CD4-positive, alpha-beta T cell (primary cell): Measurements from ENCODE around the gene IGFBP5. TPM values are rescaled to one million over a fixed set of nuclear protein-coding genes. Genes with fewer than 3 reads are reported as not detected.

Source experiments
- ATAC-seq: fragments of 200-7000 bp; cut with Tn5 transposase; one replicate; pipeline ENCODE4 v1.10.0; 2022; ENCODE audit warnings: mild to moderate bottlenecking; ENCODE audit not compliant: poor library complexity
- CTCF ChIA-PET: fragments of 350-600 bp; sonication (Branson Sonifier 250); formaldehyde crosslinking; loops from one replicate; lab custom pipeline; 2021; ENCODE audit warnings: antibody characterized with exemption, inconsistent platforms; lab: Charles Lee
- POLR2A ChIA-PET: fragments of 350-600 bp; sonication (Branson Sonifier 250); formaldehyde crosslinking; loops from one replicate; lab custom pipeline; 2021; ENCODE audit warnings: antibody characterized with exemption, inconsistent platforms; lab: Charles Lee
- DNase-seq, 14 experiments: peaks; one replicate each; pipeline ENCODE4 v3.0.0-alpha.2; 2013 to 2020; ENCODE audit warnings: mixed read lengths in 2 of 14
- H3K27ac ChIP-seq, 2 donors: one replicate each; pipeline versions ENCODE4 v1.5.1 to v1.7.0; 2013; ENCODE audit warnings: low read length in 2 of 2, low read depth in 1 of 2, mild to moderate bottlenecking in 1 of 2
- H3K27me3 ChIP-seq, 2 experiments: 1 replicate in 1 of 2; 2 replicates in 1 of 2; pipeline versions ENCODE4 v1.6.1 to v1.7.0; 2013; ENCODE audit warnings: low read length in 2 of 2, control low read depth in 1 of 2, mild to moderate bottlenecking in 1 of 2, moderate library complexity in 1 of 2; ENCODE audit not compliant: insufficient read depth in 2 of 2, control insufficient read depth in 1 of 2
- H3K36me3 ChIP-seq: one replicate; pipeline ENCODE4 v1.6.1; 2013; ENCODE audit warnings: low read length, control low read depth; ENCODE audit not compliant: insufficient read depth
- H3K4me1 ChIP-seq: one replicate; pipeline ENCODE4 v1.6.1; 2013; ENCODE audit warnings: low read length, control low read depth; ENCODE audit not compliant: insufficient read depth
- H3K4me3 ChIP-seq: one replicate; pipeline ENCODE4 v1.5.1; 2013; ENCODE audit warnings: mild to moderate bottlenecking, low read length, moderate library complexity
- H3K9me3 ChIP-seq, 2 experiments: 1 replicate in 1 of 2; 2 replicates in 1 of 2; pipeline versions ENCODE4 v1.6.1 to v1.7.0; 2013; ENCODE audit warnings: low read length in 2 of 2, mild to moderate bottlenecking in 2 of 2, control low read depth in 1 of 2, moderate library complexity in 1 of 2; ENCODE audit not compliant: control insufficient read depth in 1 of 2, insufficient read depth in 1 of 2
- H3K27ac Mint-ChIP-seq: one replicate; pipeline ENCODE4 v1.8.0; 2020; ENCODE audit warnings: mixed read lengths
- H3K27me3 Mint-ChIP-seq: one replicate; pipeline ENCODE4 v1.8.0; 2021; ENCODE audit warnings: mixed read lengths
- H3K36me3 Mint-ChIP-seq: one replicate; pipeline ENCODE4 v1.8.0; 2021; ENCODE audit warnings: low read depth, mixed read lengths
- H3K4me1 Mint-ChIP-seq: one replicate; pipeline ENCODE4 v1.8.0; 2021; ENCODE audit warnings: low read depth, mixed read lengths
- H3K4me3 Mint-ChIP-seq: one replicate; pipeline ENCODE4 v1.8.0; 2020; ENCODE audit warnings: mild to moderate bottlenecking, mixed read lengths
- H3K9me3 Mint-ChIP-seq: one replicate; pipeline ENCODE4 v1.8.0; 2020; ENCODE audit warnings: mixed read lengths
- intact Hi-C, 2 experiments: fragments of 100-400 bp; cut with DNase I in 1 of 2; cut with micrococcal nuclease in 1 of 2; formaldehyde crosslinking; loops; one replicate each; pipeline versions ENCODE4 v1.15.1 to v1.9.0; 2023 to 2025; cut with DNase I, micrococcal nuclease
- total RNA-seq, 174 experiments: library from RNA in 2 of 174; stranded (reverse) in 2 of 174; gene quantifications; one replicate each; pipeline ENCODE4 v1.2.3 and lab custom pipeline; 2021 to 2026
- TF ChIP-seq, protein P1 (sequence below): fragments of 200-600 bp; IDR thresholded peaks from one replicate; pipeline ENCODE4 v1.8.0; 2022; ENCODE audit warnings: antibody characterized with exemption, mild to moderate bottlenecking

IGFBP5 gene
- total RNA-seq, 2 experiments from 2014 or later: not detected

DNA sequence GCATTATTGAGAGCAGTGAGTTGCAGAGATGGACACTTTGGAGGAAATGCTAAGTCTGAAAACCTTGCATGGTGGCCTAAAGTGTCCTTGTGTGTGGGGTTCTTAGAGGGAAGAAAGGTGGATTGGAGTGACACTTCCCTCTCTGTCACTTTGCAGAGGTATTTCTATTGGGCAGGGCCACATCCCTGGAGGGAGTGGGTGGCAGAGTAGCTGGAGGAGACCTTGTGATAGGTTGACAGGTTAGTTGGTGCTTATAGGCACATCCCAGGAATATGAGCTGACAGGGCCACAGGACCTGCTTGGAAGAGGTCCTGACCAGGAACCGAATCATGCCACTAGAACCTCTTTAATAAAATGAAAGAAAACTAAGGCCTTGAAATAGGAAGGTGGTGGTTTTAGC lies 972 bp upstream of the IGFBP5 start:
- no peak overlapping the region for H3K4me3 Mint-ChIP-seq
- Histone ChIP-seq H3K4me3 (no peak overlapping the region), H3K27ac (no peak overlapping the region), H3K4me1 (peaks cover 32% of the 10 kb centered on the region), H3K36me3 (no peaks in the 10 kb centered on the region), H3K9me3 (peaks cover 0 to 12% of the 10 kb centered on the region in 2 experiments), H3K27me3 (peaks cover 40 to 59% of the 10 kb centered on the region in 2 experiments)
- TF ChIP-seq, protein P1, sequence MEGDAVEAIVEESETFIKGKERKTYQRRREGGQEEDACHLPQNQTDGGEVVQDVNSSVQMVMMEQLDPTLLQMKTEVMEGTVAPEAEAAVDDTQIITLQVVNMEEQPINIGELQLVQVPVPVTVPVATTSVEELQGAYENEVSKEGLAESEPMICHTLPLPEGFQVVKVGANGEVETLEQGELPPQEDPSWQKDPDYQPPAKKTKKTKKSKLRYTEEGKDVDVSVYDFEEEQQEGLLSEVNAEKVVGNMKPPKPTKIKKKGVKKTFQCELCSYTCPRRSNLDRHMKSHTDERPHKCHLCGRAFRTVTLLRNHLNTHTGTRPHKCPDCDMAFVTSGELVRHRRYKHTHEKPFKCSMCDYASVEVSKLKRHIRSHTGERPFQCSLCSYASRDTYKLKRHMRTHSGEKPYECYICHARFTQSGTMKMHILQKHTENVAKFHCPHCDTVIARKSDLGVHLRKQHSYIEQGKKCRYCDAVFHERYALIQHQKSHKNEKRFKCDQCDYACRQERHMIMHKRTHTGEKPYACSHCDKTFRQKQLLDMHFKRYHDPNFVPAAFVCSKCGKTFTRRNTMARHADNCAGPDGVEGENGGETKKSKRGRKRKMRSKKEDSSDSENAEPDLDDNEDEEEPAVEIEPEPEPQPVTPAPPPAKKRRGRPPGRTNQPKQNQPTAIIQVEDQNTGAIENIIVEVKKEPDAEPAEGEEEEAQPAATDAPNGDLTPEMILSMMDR: no peak
- no peaks in the 10 kb centered on the region for H3K9me3 Mint-ChIP-seq
- H3K27me3 Mint-ChIP-seq: peaks cover 34% of the 10 kb centered on the region
- ATAC-seq (no peak), DNase-seq (no peak)
- POLR2A ChIA-PET: no interaction called here
- H3K4me1 Mint-ChIP-seq: peaks cover 30% of the 10 kb centered on the region
- intact Hi-C loops: loop anchor here (5.0 kb wide), 3 partner anchors 466 to 1016 kb away; no protein-coding TSS in a partner anchor
- no peaks in the 10 kb centered on the region for H3K36me3 Mint-ChIP-seq
- CTCF ChIA-PET: interaction anchor here (1.7 kb wide), 1 partner anchor 13 kb away, joined by 3 read pairs; no protein-coding TSS in a partner anchor
- H3K27ac Mint-ChIP-seq: no peak overlapping the region

DNA sequence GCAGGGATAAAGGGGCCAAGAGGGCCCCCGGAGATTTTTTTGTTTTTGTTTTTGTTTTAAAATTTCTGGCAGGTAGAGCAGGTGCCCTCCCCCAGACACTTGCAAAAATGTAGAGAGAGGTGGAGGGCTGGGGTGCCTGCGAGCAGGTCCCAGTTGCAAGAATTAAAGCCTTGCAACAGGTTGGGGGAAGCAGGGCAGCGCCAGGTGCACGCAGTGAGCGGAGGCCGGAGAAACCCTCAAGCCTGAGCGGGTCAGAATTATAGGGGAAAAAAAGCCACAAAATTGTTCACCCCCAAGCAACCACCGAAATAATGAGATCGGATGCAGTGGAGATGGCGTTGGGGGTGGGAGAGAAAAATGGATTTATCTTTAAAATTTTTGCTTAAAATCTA lies 527 bp downstream of the IGFBP5 start:
- H3K9me3 Mint-ChIP-seq: no peaks in the 10 kb centered on the region
- Histone ChIP-seq H3K4me3 (peak overlapping the region; percentile 5), H3K27me3 (peaks cover 47 to 68% of the 10 kb centered on the region in 2 experiments), H3K27ac (no peak overlapping the region), H3K4me1 (peaks cover 38% of the 10 kb centered on the region), H3K36me3 (no peaks in the 10 kb centered on the region), H3K9me3 (peaks cover 0 to 12% of the 10 kb centered on the region in 2 experiments)
- no peak overlapping the region for H3K4me3 Mint-ChIP-seq
- H3K36me3 Mint-ChIP-seq: no peaks in the 10 kb centered on the region
- H3K4me1 Mint-ChIP-seq: peaks cover 35% of the 10 kb centered on the region
- ATAC-seq (no peak), DNase-seq (no peak)
- H3K27ac Mint-ChIP-seq: no peak overlapping the region
- H3K27me3 Mint-ChIP-seq: peaks cover 45% of the 10 kb centered on the region
- POLR2A ChIA-PET: interaction anchor here (0.9 kb wide), 1 partner anchor 1015 kb away, joined by 3 read pairs; no protein-coding TSS in a partner anchor
- CTCF ChIA-PET: no interaction called here
- intact Hi-C loops: loop anchor here (5.0 kb wide), 3 partner anchors 467 to 1017 kb away; no protein-coding TSS in a partner anchor
- TF ChIP-seq, protein P1: no peak

DNA sequence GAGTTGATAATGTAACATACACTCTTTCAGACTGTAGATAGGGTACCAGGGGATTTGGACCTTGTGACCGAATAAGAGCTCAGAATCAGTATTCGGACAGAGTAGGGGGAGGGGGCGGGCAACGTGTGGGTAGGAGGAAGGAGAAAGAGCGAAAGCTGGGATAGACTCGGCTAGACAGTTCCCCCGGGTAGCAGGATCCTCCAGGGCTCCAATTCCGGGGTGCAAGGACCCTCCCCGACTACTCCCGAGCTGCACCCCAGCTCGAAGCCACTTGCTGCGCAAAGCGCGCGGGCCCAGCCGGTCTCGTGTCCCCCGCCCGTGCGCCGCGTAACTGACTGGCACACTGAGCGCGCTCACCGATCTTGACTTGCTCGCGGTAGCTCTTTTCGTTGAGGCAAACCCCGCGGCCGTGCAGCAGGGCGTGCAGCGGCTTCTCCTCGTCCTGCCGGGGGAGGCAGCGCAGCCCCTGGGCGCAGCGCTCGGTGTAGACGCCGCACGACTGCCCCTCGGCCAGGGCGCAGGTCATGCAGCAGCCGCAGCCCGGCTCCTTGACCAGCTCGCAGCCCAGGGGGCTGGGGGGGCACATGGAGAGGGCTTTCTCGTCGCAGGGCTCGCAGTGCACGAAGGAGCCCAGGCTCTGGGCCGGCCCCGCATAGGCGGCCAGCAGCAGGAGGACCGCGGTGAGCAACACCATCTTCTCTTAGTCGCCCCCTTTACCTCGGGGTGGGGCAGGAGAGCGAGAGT lies 1.1 kb downstream of the IGFBP5 start:
- peaks cover 0 to 12% of the 10 kb centered on the region in 2 experiments for H3K9me3 ChIP-seq
- intact Hi-C loops: no loop called here
- peak overlapping the region; percentile 37 for H3K4me3 ChIP-seq
- Mint-ChIP-seq H3K27me3 (peaks cover 51% of the 10 kb centered on the region), H3K4me1 (peaks cover 35% of the 10 kb centered on the region), H3K27ac (no peak overlapping the region), H3K4me3 (peak overlapping the region; percentile 77), H3K9me3 (no peaks in the 10 kb centered on the region), H3K36me3 (no peaks in the 10 kb centered on the region)
- H3K36me3 ChIP-seq: no peaks in the 10 kb centered on the region
- peak in 7 of 14 experiments; percentile 17 to 60 (median 31) for DNase-seq
- H3K4me1 ChIP-seq: peaks cover 38% of the 10 kb centered on the region
- ATAC-seq: peak; percentile 35
- ChIA-PET POLR2A (no interaction called here), CTCF (no interaction called here)
- H3K27me3 ChIP-seq: peaks cover 53 to 74% of the 10 kb centered on the region in 2 experiments
- no peak overlapping the region for H3K27ac ChIP-seq
- TF ChIP-seq, protein P1: no peak
